GM23338 (cell line): Measurements from ENCODE around the gene BMF.

ENCODE experiments used
- CREB1 ChIP-seq: fragments of 250-450 bp; sonication (Bioruptor Pico); IDR thresholded peaks from 2 replicates; pipeline ENCODE4 v1.5.0; 2020; ENCODE audit warnings: low read depth, mild to moderate bottlenecking, moderate library complexity
- CTCF ChIP-seq, 2 experiments: fragments of 200-600 bp in 1 of 2; sonication (generic) in 1 of 2; conservative IDR thresholded peaks; 2 replicates each; pipeline versions ENCODE4 v1.5.1 to v1.6.1; 2016 to 2017; ENCODE audit warnings: antibody characterized with exemption in 2 of 2, low read depth in 2 of 2, mild to moderate bottlenecking in 2 of 2, moderate library complexity in 1 of 2
- EZH2 ChIP-seq: fragments of 200-600 bp; sonication (generic); IDR thresholded peaks from one replicate; pipeline ENCODE4 v1.8.0; 2017; ENCODE audit warnings: antibody characterized with exemption, mild to moderate bottlenecking, low read depth; ENCODE audit not compliant: unreplicated experiment
- EZH2phosphoT487 ChIP-seq: fragments of 200-600 bp; sonication (generic); IDR thresholded peaks from one replicate; pipeline ENCODE4 v1.8.1; 2018; ENCODE audit warnings: antibody characterized with exemption; ENCODE audit not compliant: unreplicated experiment
- JUNB ChIP-seq: IDR thresholded peaks from one replicate; pipeline ENCODE4 v1.6.1; 2016; ENCODE audit warnings: antibody characterized with exemption; ENCODE audit not compliant: unreplicated experiment
- NANOG ChIP-seq: IDR thresholded peaks from 2 replicates; pipeline ENCODE4 v1.6.1; 2016; ENCODE audit warnings: antibody characterized with exemption, borderline replicate concordance
- POLR2AphosphoS5 ChIP-seq: IDR thresholded peaks from 2 replicates; pipeline ENCODE4 v1.6.1; 2016; ENCODE audit warnings: antibody characterized with exemption, low read depth
- REST ChIP-seq: IDR thresholded peaks from one replicate; pipeline ENCODE4 v1.6.1; 2018; ENCODE audit warnings: antibody characterized with exemption; ENCODE audit not compliant: unreplicated experiment
- STAT1 ChIP-seq: IDR thresholded peaks from one replicate; pipeline ENCODE4 v1.6.1; 2016; ENCODE audit warnings: antibody characterized with exemption; ENCODE audit not compliant: unreplicated experiment
- ZNF114 ChIP-seq: fragments of 250-450 bp; sonication (Bioruptor Pico); IDR thresholded peaks from 2 replicates; pipeline ENCODE4 v1.5.0; 2020; ENCODE audit warnings: mild to moderate bottlenecking, moderate library complexity
- ZNF462 ChIP-seq: fragments of 250-450 bp; sonication (Bioruptor Pico); IDR thresholded peaks from 2 replicates; pipeline ENCODE4 v1.5.0; 2020; ENCODE audit warnings: mild to moderate bottlenecking, moderate library complexity

GRCh38 chr15:40130118-40130517 is 21.4 kb upstream of the BMF start:
- TF ChIP-seq JUNB, result no peak
- no peak for TF ChIP-seq CTCF (conservative IDR thresholded peaks at IDR 0.05; ENCODE audit: low read depth in 2 of 2)
- no peak for TF ChIP-seq POLR2AphosphoS5
- no peak for TF ChIP-seq EZH2
- no peak for TF ChIP-seq EZH2phosphoT487
- TF ChIP-seq NANOG, result no peak
- no peak for TF ChIP-seq REST
- TF ChIP-seq ZNF114 (CRISPR knock-in tag), result no peak
- TF ChIP-seq CREB1 (CRISPR knock-in tag), result no peak
- TF ChIP-seq STAT1, result no peak
- TF ChIP-seq ZNF462 (CRISPR knock-in tag), result no peak
